Body of pancreas (tissue), 4 donors: ENCODE data around the gene PTGDS. TPM values are rescaled to one million over a fixed set of nuclear protein-coding genes. Genes with fewer than 3 reads are reported as not detected.

Experiments used
- ATAC-seq: fragments of 150-250 bp; one replicate; pipeline ENCODE4 v1.9.1; 2016
- DNase-seq, 4 donors: peaks; one replicate each; pipeline ENCODE4 v3.0.0-alpha.2; 2019
- H3K27ac ChIP-seq, 4 donors: fragments of 200-600 bp; sonication (generic); 1 replicate in 3 of 4; 2 replicates in 1 of 4; pipeline versions ENCODE4 v1.5.1 to v1.6.1; 2016 to 2019; ENCODE audit warnings: mild to moderate bottlenecking in 1 of 4, mixed read lengths in 1 of 4, moderate library complexity in 1 of 4
- H3K27me3 ChIP-seq, 2 donors: fragments of 200-600 bp; sonication (generic); one replicate each; pipeline ENCODE4 v1.6.0; 2016; ENCODE audit warnings: mild to moderate bottlenecking in 1 of 2
- H3K36me3 ChIP-seq, 2 donors: fragments of 200-600 bp; sonication (generic); replicated peaks in 1 of 2; 2 replicates each; pipeline ENCODE4 v1.5.1; 2016; ENCODE audit warnings: low read depth in 2 of 2; ENCODE audit not compliant: insufficient read depth in 1 of 2
- H3K4me1 ChIP-seq: fragments of 200-600 bp; sonication (generic); one replicate; pipeline ENCODE4 v1.6.0; 2016
- H3K4me3 ChIP-seq, 2 donors: fragments of 200-600 bp; sonication (generic); 1 replicate in 1 of 2; 2 replicates in 1 of 2; pipeline ENCODE4 v1.5.1; 2016 to 2019
- H3K9me3 ChIP-seq, 3 donors: fragments of 200-600 bp; sonication (generic); 1 replicate in 2 of 3; 2 replicates in 1 of 3; pipeline ENCODE4 v1.5.1; 2016
- CTCF ChIP-seq, 7 experiments: fragments of 450-650 bp in 4 of 7; fragments of 200-600 bp in 3 of 7; sonication (generic) in 3 of 7; IDR thresholded peaks; one replicate each; pipeline ENCODE4 v1.5.1; 2016 to 2019; ENCODE audit warnings: antibody characterized with exemption in 7 of 7
- POLR2A ChIP-seq, 3 donors: fragments of 450-650 bp; IDR thresholded peaks; one replicate each; pipeline ENCODE4 v1.6.1; 2016; ENCODE audit warnings: antibody characterized with exemption in 3 of 3, mild to moderate bottlenecking in 2 of 3
- WGBS, 2 donors: methylation state at CpG; one replicate each; pipeline ENCODE4 v1.1.5; 2017; 5-methylcytosine and 5-hydroxymethylcytosine counted together
- intact Hi-C: fragments of 100-400 bp; cut with DNase I; formaldehyde crosslinking; loops from one replicate; pipeline ENCODE4 v1.15.1; 2023
- total RNA-seq, 2 donors: library from RNA; depleted of rRNA; stranded (reverse); fragments of >200 nt; gene quantifications; one replicate each; pipeline ENCODE4 v1.1.0, GENCODE V29; 2016

PTGDS gene
- total RNA-seq, 2 donors from 2014 or later, result 17.8 to 48.0 TPM

GRCh38 chr9:136977649-136978072, 357 bp downstream of the PTGDS start:
- Histone ChIP-seq H3K36me3 (no peaks in the 10 kb centered on the region), H3K4me1 (peaks cover 6% of the 10 kb centered on the region), H3K4me3 (no peak overlapping the region), H3K27ac (peak overlapping the region in 1 of 4 donors; percentile 38), H3K9me3 (no peaks in the 10 kb centered on the region), H3K27me3 (no peaks in the 10 kb centered on the region)
- ATAC-seq (no peak), DNase-seq (no peak)
- intact Hi-C loops, result no loop called here
- TF ChIP-seq POLR2A (IDR thresholded peaks at IDR 0.05) (no peak), CTCF (IDR thresholded peaks at IDR 0.05) (no peak)
- 18 to 87% methylated on average over 3 to 29 of the region's 33 CpGs for WGBS, 2 donors

GRCh38 chr9:136978073-136978864, 965 bp downstream of the PTGDS start:
- WGBS, 2 donors, result 3% methylated on average over 43 of the region's 78 CpGs; no CpG with 5 or more reads in 1 of the 2 donors
- Histone ChIP-seq H3K27ac (peak overlapping the region in 1 of 4 donors; percentile 38), H3K27me3 (no peaks in the 10 kb centered on the region), H3K36me3 (no peaks in the 10 kb centered on the region), H3K9me3 (no peaks in the 10 kb centered on the region), H3K4me3 (no peak overlapping the region), H3K4me1 (peaks cover 6% of the 10 kb centered on the region)
- TF ChIP-seq POLR2A (IDR thresholded peaks at IDR 0.05) (no peak), CTCF (IDR thresholded peaks at IDR 0.05) (no peak)
- DNase-seq, result peak; percentile 56 to 68 (median 62)
- intact Hi-C loops, result no loop called here
- ATAC-seq, result peak; percentile 46

- ATAC-seq (no peak), DNase-seq (no peak)
- H3K4me3 ChIP-seq, result no peak overlapping the region
- H3K9me3 ChIP-seq, result no peaks in the 10 kb centered on the region
- WGBS, 2 donors, result 44 to 54% methylated on average over 19 to 26 of the region's 41 CpGs
- H3K27me3 ChIP-seq, result no peaks in the 10 kb centered on the region
- peaks cover 6% of the 10 kb centered on the region for H3K4me1 ChIP-seq
- H3K36me3 ChIP-seq, result no peaks in the 10 kb centered on the region
- TF ChIP-seq POLR2A (IDR thresholded peaks at IDR 0.05) (no peak), CTCF (IDR thresholded peaks at IDR 0.05) (no peak)
- intact Hi-C loops, result no loop called here
- no peak overlapping the region for H3K27ac ChIP-seq
Observed at GRCh38 chr9:136978865-136979544, 1.7 kb downstream of the PTGDS start.

GRCh38 chr9:136979769-136980587, 2.7 kb downstream of the PTGDS start:
- TF ChIP-seq CTCF (IDR thresholded peaks at IDR 0.05), result no peak
- TF ChIP-seq POLR2A (IDR thresholded peaks at IDR 0.05), result no peak
- Histone ChIP-seq H3K27ac (no peak overlapping the region), H3K36me3 (no peaks in the 10 kb centered on the region), H3K4me1 (peaks cover 7% of the 10 kb centered on the region), H3K9me3 (no peaks in the 10 kb centered on the region), H3K4me3 (no peak overlapping the region), H3K27me3 (peaks cover 0 to 5% of the 10 kb centered on the region in 2 donors)
- no peak for ATAC-seq
- intact Hi-C loops, result no loop called here
- DNase-seq, result no peak
- WGBS, 2 donors, result 79 to 88% methylated on average over 4 to 26 of the region's 26 CpGs
